ENCODE data around the gene SEPHS1.

GRCh38 chr10:13395540-13395939, 47.4 kb upstream of the SEPHS1 start:
- TF ChIP-seq RXRA (IDR thresholded peaks at IDR 0.05; ENCODE audit: borderline replicate concordance, low read depth): no peak
- TF ChIP-seq POLR2AphosphoS5 (IDR thresholded peaks at IDR 0.05; ENCODE audit: low read depth, low read length): no peak
- TF ChIP-seq CTCF (IDR thresholded peaks at IDR 0.05): no peak
- no peak for TF ChIP-seq RFX5 (IDR thresholded peaks at IDR 0.05; ENCODE audit: low read length)
- TF ChIP-seq EP300 (IDR thresholded peaks at IDR 0.05; ENCODE audit: borderline replicate concordance in 1 of 2, low read depth in 1 of 2, low read length in 1 of 2): no peak
- no peak for TF ChIP-seq JUND (IDR thresholded peaks at IDR 0.05)
- no peak for TF ChIP-seq EZH2phosphoT487 (IDR thresholded peaks at IDR 0.05; ENCODE audit: borderline replicate concordance, low read depth)
- no peak for TF ChIP-seq GATA2 (CRISPR knock-in tag; IDR thresholded peaks at IDR 0.05)
- no peak for TF ChIP-seq PBX3 (IDR thresholded peaks at IDR 0.05)
- TF ChIP-seq MAX (IDR thresholded peaks at IDR 0.05; ENCODE audit: low read depth): no peak
- no peak for TF ChIP-seq SMC3 (IDR thresholded peaks at IDR 0.05; ENCODE audit: low read depth, low read length)
- TF ChIP-seq RAD21 (IDR thresholded peaks at IDR 0.05; ENCODE audit: low read length): no peak
- no peak for TF ChIP-seq REST (IDR thresholded peaks at IDR 0.05; ENCODE audit: low read depth, low read length)
- no peak for TF ChIP-seq CHD2 (IDR thresholded peaks at IDR 0.05; ENCODE audit: low read length, partially characterized antibody)

All from SK-N-SH (cell line).